Dermis microvascular lymphatic vessel endothelial cell (primary cell): ENCODE results near the gene CTRB1. TPM values are rescaled to one million over a fixed set of nuclear protein-coding genes. Genes with fewer than 3 reads are reported as not detected.

Experiments used
- DNase-seq, 2 donors: peaks; one replicate each; pipeline versions ENCODE4 v3.0.0 to v3.0.0-alpha.2; 2010; ENCODE audit warnings: low read depth in 2 of 2
- total RNA-seq: library from RNA; depleted of rRNA; stranded (reverse); fragments of >200 nt; gene quantifications from 2 replicates; pipeline ENCODE4 v1.2.1, GENCODE V29; 2014

Gene CTRB1
- total RNA-seq, 1 donor from 2014 or later, result not detected

- DNase-seq, result peak in 1 of 2 donors; percentile 66
Observed at GRCh38 chr16:75252946-75253911, 34.4 kb downstream of the CTRB1 start.

GRCh38 chr16:75254359-75254837 is 35.6 kb downstream of the CTRB1 start:
- peak in 1 of 2 donors; percentile 79 for DNase-seq

- DNase-seq, result peak in 1 of 2 donors; percentile 70
Observed at GRCh38 chr16:75256059-75256571, 37.3 kb downstream of the CTRB1 start.

- DNase-seq, result peak; percentile 54 to 79
Observed at GRCh38 chr16:75256696-75257343, 38.0 kb downstream of the CTRB1 start.

- DNase-seq, result no peak
Observed at GRCh38 chr16:75257886-75258806, 39.4 kb downstream of the CTRB1 start.

GRCh38 chr16:75258807-75259141 is 40.0 kb downstream of the CTRB1 start:
- DNase-seq, result no peak

- DNase-seq, result no peak
Observed at GRCh38 chr16:75260851-75261589, 42.2 kb downstream of the CTRB1 start.

- DNase-seq, result no peak
Observed at GRCh38 chr16:75261590-75262078, 42.8 kb downstream of the CTRB1 start.

- peak in 1 of 2 donors; percentile 62 for DNase-seq
Observed at GRCh38 chr16:75262104-75262799, 43.5 kb downstream of the CTRB1 start.

GRCh38 chr16:75262800-75263127 is 44.0 kb downstream of the CTRB1 start:
- no peak for DNase-seq

GRCh38 chr16:75263291-75263962 is 44.6 kb downstream of the CTRB1 start:
- DNase-seq, result no peak

- DNase-seq, result peak in 1 of 2 donors; percentile 69
Observed at GRCh38 chr16:75263963-75264445, 45.2 kb downstream of the CTRB1 start.

GRCh38 chr16:75264457-75264998 is 45.7 kb downstream of the CTRB1 start:
- peak in 1 of 2 donors; percentile 73 for DNase-seq

GRCh38 chr16:75264999-75265910 is 46.5 kb downstream of the CTRB1 start:
- peak in 1 of 2 donors; percentile 46 for DNase-seq

- peak in 1 of 2 donors; percentile 63 for DNase-seq
Observed at GRCh38 chr16:75265911-75266701, 47.3 kb downstream of the CTRB1 start.

- DNase-seq, result no peak
Observed at GRCh38 chr16:75266738-75267630, 48.2 kb downstream of the CTRB1 start.
